ENCODE measurements around the gene WNT9B.

DNA sequence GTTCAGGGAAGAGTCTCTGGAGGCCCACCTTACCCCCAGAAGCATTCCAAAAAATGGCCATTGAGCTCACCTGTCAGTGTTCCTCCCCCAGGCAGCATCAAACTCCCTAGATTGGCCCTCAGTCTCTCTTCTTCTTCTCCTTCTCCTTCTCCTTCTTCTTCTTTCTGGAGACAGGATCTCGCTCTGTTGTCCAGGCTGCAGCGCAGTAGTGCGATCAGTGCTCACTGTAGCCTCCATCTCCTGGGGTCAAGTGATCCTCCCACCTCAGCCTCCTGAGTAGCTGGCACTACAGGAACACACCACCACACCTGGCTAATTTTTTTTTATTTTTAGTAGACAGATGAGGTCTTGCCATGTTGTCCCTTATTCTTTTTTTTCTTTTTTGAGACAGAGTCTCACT is 16.5 kb upstream of the WNT9B start:
- TF ChIP-seq, protein P1, sequence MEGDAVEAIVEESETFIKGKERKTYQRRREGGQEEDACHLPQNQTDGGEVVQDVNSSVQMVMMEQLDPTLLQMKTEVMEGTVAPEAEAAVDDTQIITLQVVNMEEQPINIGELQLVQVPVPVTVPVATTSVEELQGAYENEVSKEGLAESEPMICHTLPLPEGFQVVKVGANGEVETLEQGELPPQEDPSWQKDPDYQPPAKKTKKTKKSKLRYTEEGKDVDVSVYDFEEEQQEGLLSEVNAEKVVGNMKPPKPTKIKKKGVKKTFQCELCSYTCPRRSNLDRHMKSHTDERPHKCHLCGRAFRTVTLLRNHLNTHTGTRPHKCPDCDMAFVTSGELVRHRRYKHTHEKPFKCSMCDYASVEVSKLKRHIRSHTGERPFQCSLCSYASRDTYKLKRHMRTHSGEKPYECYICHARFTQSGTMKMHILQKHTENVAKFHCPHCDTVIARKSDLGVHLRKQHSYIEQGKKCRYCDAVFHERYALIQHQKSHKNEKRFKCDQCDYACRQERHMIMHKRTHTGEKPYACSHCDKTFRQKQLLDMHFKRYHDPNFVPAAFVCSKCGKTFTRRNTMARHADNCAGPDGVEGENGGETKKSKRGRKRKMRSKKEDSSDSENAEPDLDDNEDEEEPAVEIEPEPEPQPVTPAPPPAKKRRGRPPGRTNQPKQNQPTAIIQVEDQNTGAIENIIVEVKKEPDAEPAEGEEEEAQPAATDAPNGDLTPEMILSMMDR (IDR thresholded peaks at IDR 0.05) = no peak
- no peak for TF ChIP-seq POLR2A (IDR thresholded peaks at IDR 0.05)

All from uterus (tissue), 2 donors.